Activated CD4-positive, CD25-positive, alpha-beta regulatory T cell treated with anti-CD3 and anti-CD28 coated beads, Interleukin-2, amount 50 U/mL, for 72 hours (primary cell): ENCODE measurements around the gene SCYGR2.

ENCODE experiments used
- DNase-seq: peaks from one replicate; pipeline ENCODE4 v3.0.0; 2021

Gene SCYGR2

GRCh38 chr2:227614246-227614645, 15.6 kb downstream of the SCYGR2 start:
- no peak for DNase-seq

- DNase-seq = no peak
Observed at GRCh38 chr2:227614740-227615139, 16.0 kb downstream of the SCYGR2 start, which contains the start of gene SCYGR3. TSS of gene SCYGR3 (minus strand) at chr2:227614840. CDS start at chr2:227614840, 0 bp downstream.

GRCh38 chr2:227615181-227615580, 16.5 kb downstream of the SCYGR2 start:
- no peak for DNase-seq

GRCh38 chr2:227615906-227616305, 17.2 kb downstream of the SCYGR2 start:
- no peak for DNase-seq

GRCh38 chr2:227616631-227617030, 17.9 kb downstream of the SCYGR2 start:
- DNase-seq = no peak

- no peak for DNase-seq
Observed at GRCh38 chr2:227617316-227618230, 18.9 kb downstream of the SCYGR2 start, which contains the start of gene SCYGR4. TSS of gene SCYGR4 (plus strand) at chr2:227617498. CDS start at chr2:227617498, 0 bp downstream.

GRCh38 chr2:227623226-227623625, 24.5 kb downstream of the SCYGR2 start:
- DNase-seq = no peak

- DNase-seq = no peak
Observed at GRCh38 chr2:227625420-227625819, 26.7 kb downstream of the SCYGR2 start.

- DNase-seq = no peak
Observed at GRCh38 chr2:227626580-227627151, 28.0 kb downstream of the SCYGR2 start.

GRCh38 chr2:227627769-227628168, 29.1 kb downstream of the SCYGR2 start:
- no peak for DNase-seq

- DNase-seq = no peak
Observed at GRCh38 chr2:227629435-227629834, 30.7 kb downstream of the SCYGR2 start.

GRCh38 chr2:227630322-227630721, 31.6 kb downstream of the SCYGR2 start:
- DNase-seq = no peak

- DNase-seq = no peak
Observed at GRCh38 chr2:227632827-227633226, 34.1 kb downstream of the SCYGR2 start.

- no peak for DNase-seq
Observed at GRCh38 chr2:227634201-227634600, 35.5 kb downstream of the SCYGR2 start.

- no peak for DNase-seq
Observed at GRCh38 chr2:227642656-227643055, 44.0 kb downstream of the SCYGR2 start.

GRCh38 chr2:227643990-227644551, 45.4 kb downstream of the SCYGR2 start:
- DNase-seq = no peak
